Liver (tissue), 3 donors: Measurements from ENCODE around the gene KHDC3L.

Experiments
- RAD21 ChIP-seq, 2 donors: IDR thresholded peaks; 2 replicates each; pipeline ENCODE4 v1.6.1; 2016; ENCODE audit warnings: antibody characterized with exemption in 2 of 2, mild to moderate bottlenecking in 2 of 2
- YY1 ChIP-seq: IDR thresholded peaks from 2 replicates; pipeline ENCODE4 v1.6.1; 2016; ENCODE audit warnings: antibody characterized with exemption, mild to moderate bottlenecking
- TF ChIP-seq, protein P1 (sequence below): fragments of 150-350 bp; IDR thresholded peaks from 2 replicates; pipeline ENCODE4 v1.5.1; 2017; ENCODE audit warnings: improper control_type of control experiment, low read depth, low read length; ENCODE audit not compliant: missing input control
- TF ChIP-seq, protein P2 (sequence below): IDR thresholded peaks from 2 replicates; pipeline ENCODE4 v1.6.1; 2016; ENCODE audit warnings: antibody characterized with exemption, mild to moderate bottlenecking
- donor health status: healthy.
- donor health status: healthy.

DNA sequence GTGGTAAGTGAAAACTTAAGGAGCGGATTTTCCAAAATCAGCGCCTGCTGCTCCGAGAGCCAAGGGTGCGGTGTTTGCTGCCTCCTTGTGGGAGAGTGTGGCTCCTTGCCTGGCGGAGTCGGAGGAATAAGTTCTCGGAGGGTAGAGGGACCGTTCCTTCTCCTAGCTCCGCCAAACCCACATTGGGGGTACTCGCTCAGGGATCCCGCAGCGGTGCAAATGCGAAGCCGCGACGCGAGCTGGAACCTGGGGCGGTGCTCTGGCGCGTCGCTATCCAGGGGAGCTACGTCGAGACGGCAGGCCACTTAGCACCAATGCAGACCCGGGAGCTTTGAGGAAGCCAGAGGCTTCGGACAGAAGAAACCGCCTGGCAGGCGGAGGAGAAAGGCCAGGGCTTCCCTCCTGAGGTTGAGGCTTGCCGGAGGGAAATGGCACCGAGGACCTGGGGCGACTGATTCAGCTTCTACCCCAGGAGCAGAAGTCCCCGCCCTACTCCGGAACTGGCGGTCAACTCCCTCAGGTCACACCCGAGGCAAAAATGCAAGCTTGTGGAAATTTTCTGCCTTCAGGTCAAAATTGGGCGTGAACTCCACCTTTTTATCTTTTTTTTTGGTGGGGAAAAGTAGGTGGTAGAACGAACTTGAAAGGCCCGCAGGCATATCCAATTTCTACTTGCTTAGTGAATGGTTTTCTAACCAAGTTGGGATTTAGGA is 26.5 kb downstream of the KHDC3L start:
- TF ChIP-seq, protein P1, sequence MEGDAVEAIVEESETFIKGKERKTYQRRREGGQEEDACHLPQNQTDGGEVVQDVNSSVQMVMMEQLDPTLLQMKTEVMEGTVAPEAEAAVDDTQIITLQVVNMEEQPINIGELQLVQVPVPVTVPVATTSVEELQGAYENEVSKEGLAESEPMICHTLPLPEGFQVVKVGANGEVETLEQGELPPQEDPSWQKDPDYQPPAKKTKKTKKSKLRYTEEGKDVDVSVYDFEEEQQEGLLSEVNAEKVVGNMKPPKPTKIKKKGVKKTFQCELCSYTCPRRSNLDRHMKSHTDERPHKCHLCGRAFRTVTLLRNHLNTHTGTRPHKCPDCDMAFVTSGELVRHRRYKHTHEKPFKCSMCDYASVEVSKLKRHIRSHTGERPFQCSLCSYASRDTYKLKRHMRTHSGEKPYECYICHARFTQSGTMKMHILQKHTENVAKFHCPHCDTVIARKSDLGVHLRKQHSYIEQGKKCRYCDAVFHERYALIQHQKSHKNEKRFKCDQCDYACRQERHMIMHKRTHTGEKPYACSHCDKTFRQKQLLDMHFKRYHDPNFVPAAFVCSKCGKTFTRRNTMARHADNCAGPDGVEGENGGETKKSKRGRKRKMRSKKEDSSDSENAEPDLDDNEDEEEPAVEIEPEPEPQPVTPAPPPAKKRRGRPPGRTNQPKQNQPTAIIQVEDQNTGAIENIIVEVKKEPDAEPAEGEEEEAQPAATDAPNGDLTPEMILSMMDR, result no peak
- TF ChIP-seq YY1 (no peak), RAD21 (IDR thresholded peaks at IDR 0.05) (peak; percentile 40 to 64)
- TF ChIP-seq, protein P2, sequence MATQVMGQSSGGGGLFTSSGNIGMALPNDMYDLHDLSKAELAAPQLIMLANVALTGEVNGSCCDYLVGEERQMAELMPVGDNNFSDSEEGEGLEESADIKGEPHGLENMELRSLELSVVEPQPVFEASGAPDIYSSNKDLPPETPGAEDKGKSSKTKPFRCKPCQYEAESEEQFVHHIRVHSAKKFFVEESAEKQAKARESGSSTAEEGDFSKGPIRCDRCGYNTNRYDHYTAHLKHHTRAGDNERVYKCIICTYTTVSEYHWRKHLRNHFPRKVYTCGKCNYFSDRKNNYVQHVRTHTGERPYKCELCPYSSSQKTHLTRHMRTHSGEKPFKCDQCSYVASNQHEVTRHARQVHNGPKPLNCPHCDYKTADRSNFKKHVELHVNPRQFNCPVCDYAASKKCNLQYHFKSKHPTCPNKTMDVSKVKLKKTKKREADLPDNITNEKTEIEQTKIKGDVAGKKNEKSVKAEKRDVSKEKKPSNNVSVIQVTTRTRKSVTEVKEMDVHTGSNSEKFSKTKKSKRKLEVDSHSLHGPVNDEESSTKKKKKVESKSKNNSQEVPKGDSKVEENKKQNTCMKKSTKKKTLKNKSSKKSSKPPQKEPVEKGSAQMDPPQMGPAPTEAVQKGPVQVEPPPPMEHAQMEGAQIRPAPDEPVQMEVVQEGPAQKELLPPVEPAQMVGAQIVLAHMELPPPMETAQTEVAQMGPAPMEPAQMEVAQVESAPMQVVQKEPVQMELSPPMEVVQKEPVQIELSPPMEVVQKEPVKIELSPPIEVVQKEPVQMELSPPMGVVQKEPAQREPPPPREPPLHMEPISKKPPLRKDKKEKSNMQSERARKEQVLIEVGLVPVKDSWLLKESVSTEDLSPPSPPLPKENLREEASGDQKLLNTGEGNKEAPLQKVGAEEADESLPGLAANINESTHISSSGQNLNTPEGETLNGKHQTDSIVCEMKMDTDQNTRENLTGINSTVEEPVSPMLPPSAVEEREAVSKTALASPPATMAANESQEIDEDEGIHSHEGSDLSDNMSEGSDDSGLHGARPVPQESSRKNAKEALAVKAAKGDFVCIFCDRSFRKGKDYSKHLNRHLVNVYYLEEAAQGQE, result no peak
